Measurements from ENCODE around the gene UBA3.

UBA3 gene

GRCh38 chr3:69120879-69121464 lies 40.8 kb upstream of the UBA3 start:
- Histone ChIP-seq H4K91ac (ENCODE audit: low read length) (no peak overlapping the region), H3K23ac (ENCODE audit: low read length in 2 of 2) (no peak overlapping the region), H3K9me3 (ENCODE audit: control insufficient read depth, low read length) (no peaks in the 10 kb centered on the region), H3K9ac (ENCODE audit: low read length) (no peak overlapping the region), H3K4me1 (ENCODE audit: control insufficient read depth, insufficient read depth, low read depth, low read length) (no peaks in the 10 kb centered on the region), H3K36me3 (ENCODE audit: control insufficient read depth in 1 of 2, insufficient read depth in 2 of 2, low read depth in 1 of 2, low read length in 2 of 2) (no peaks in the 10 kb centered on the region), H2AK5ac (ENCODE audit: low read length, severe bottlenecking) (no peak overlapping the region), H3K4me3 (ENCODE audit: insufficient read depth in 1 of 2, low read depth in 1 of 2, low read length in 2 of 2) (no peak overlapping the region), H3K14ac (ENCODE audit: low read length in 2 of 2) (no peak overlapping the region), H3K4me2 (ENCODE audit: low read length, poor library complexity, severe bottlenecking) (no peak overlapping the region), H3K79me1 (replicated peaks; ENCODE audit: low read length, poor library complexity, severe bottlenecking) (no peaks in the 10 kb centered on the region), H4K8ac (ENCODE audit: low read length) (no peak overlapping the region), H2AFZ (ENCODE audit: low read depth, low read length) (no peak overlapping the region), H3K27me3 (ENCODE audit: control insufficient read depth in 1 of 2, insufficient read depth in 1 of 2, low read length in 2 of 2) (no peaks in the 10 kb centered on the region), H3K27ac (ENCODE audit: low read length, poor library complexity, severe bottlenecking) (no peak overlapping the region), H3K4ac (ENCODE audit: low read depth in 1 of 2, low read length in 2 of 2) (no peak overlapping the region), H3K18ac (ENCODE audit: low read depth in 1 of 2, low read length in 2 of 2) (no peak overlapping the region), H2BK15ac (ENCODE audit: low read depth, poor library complexity, severe bottlenecking) (no peak overlapping the region), H2BK120ac (ENCODE audit: low read depth, low read length) (no peak overlapping the region), H2BK12ac (ENCODE audit: low read length in 2 of 2) (no peak overlapping the region), H2BK5ac (ENCODE audit: low read depth, low read length, poor library complexity, severe bottlenecking) (no peak overlapping the region)
- 0% methylated on average over 1 of the region's 1 CpG for WGBS
- peak; percentile 79 for DNase-seq

GRCh38 chr3:69119681-69120080 lies 39.5 kb upstream of the UBA3 start:
- H4K8ac ChIP-seq (ENCODE audit: low read length): no peak overlapping the region
- no peak overlapping the region for H2BK12ac ChIP-seq (ENCODE audit: low read length in 2 of 2)
- 93% methylated on average over 4 of the region's 5 CpGs for WGBS

GRCh38 chr3:69119138-69119537 lies 39.0 kb upstream of the UBA3 start:
- 97% methylated on average over 6 of the region's 6 CpGs for WGBS
- no peak overlapping the region for H3K4ac ChIP-seq (ENCODE audit: low read depth in 1 of 2, low read length in 2 of 2)
- H2BK12ac ChIP-seq (ENCODE audit: low read length in 2 of 2): no peak overlapping the region
- H3K4me2 ChIP-seq (ENCODE audit: low read length, poor library complexity, severe bottlenecking): no peak overlapping the region
- no peak overlapping the region for H3K27ac ChIP-seq (ENCODE audit: low read length, poor library complexity, severe bottlenecking)
- no peak overlapping the region for H2BK15ac ChIP-seq (ENCODE audit: low read depth, poor library complexity, severe bottlenecking)
- no peaks in the 10 kb centered on the region for H3K9me3 ChIP-seq (ENCODE audit: control insufficient read depth, low read length)
- no peaks in the 10 kb centered on the region for H3K36me3 ChIP-seq (ENCODE audit: control insufficient read depth in 1 of 2, insufficient read depth in 2 of 2, low read depth in 1 of 2, low read length in 2 of 2)
- H2BK5ac ChIP-seq (ENCODE audit: low read depth, low read length, poor library complexity, severe bottlenecking): no peak overlapping the region
- H3K9ac ChIP-seq (ENCODE audit: low read length): no peak overlapping the region
- no peak overlapping the region for H3K4me3 ChIP-seq (ENCODE audit: insufficient read depth in 1 of 2, low read depth in 1 of 2, low read length in 2 of 2)
- H3K27me3 ChIP-seq (ENCODE audit: control insufficient read depth in 1 of 2, insufficient read depth in 1 of 2, low read length in 2 of 2): no peaks in the 10 kb centered on the region
- DNase-seq: no peak
- no peak overlapping the region for H2AK5ac ChIP-seq (ENCODE audit: low read length, severe bottlenecking)
- no peak overlapping the region for H4K8ac ChIP-seq (ENCODE audit: low read length)
- H2BK120ac ChIP-seq (ENCODE audit: low read depth, low read length): no peak overlapping the region
- H3K14ac ChIP-seq (ENCODE audit: low read length in 2 of 2): no peak overlapping the region
- H2AFZ ChIP-seq (ENCODE audit: low read depth, low read length): no peak overlapping the region
- no peaks in the 10 kb centered on the region for H3K4me1 ChIP-seq (ENCODE audit: control insufficient read depth, insufficient read depth, low read depth, low read length)
- H3K23ac ChIP-seq (ENCODE audit: low read length in 2 of 2): no peak overlapping the region
- no peak overlapping the region for H4K91ac ChIP-seq (ENCODE audit: low read length)
- H3K18ac ChIP-seq (ENCODE audit: low read depth in 1 of 2, low read length in 2 of 2): no peak overlapping the region
- H3K79me1 ChIP-seq (replicated peaks; ENCODE audit: low read length, poor library complexity, severe bottlenecking): no peaks in the 10 kb centered on the region

More at GRCh38 chr3:69119681-69120080, 39.5 kb upstream of the UBA3 start:
- Histone ChIP-seq H3K18ac (ENCODE audit: low read depth in 1 of 2, low read length in 2 of 2) (no peak overlapping the region), H3K23ac (ENCODE audit: low read length in 2 of 2) (no peak overlapping the region), H2BK15ac (ENCODE audit: low read depth, poor library complexity, severe bottlenecking) (no peak overlapping the region), H2BK120ac (ENCODE audit: low read depth, low read length) (no peak overlapping the region), H2BK5ac (ENCODE audit: low read depth, low read length, poor library complexity, severe bottlenecking) (no peak overlapping the region), H3K4me1 (ENCODE audit: control insufficient read depth, insufficient read depth, low read depth, low read length) (no peaks in the 10 kb centered on the region), H3K4ac (ENCODE audit: low read depth in 1 of 2, low read length in 2 of 2) (no peak overlapping the region), H3K27ac (ENCODE audit: low read length, poor library complexity, severe bottlenecking) (no peak overlapping the region), H3K9ac (ENCODE audit: low read length) (no peak overlapping the region), H2AFZ (ENCODE audit: low read depth, low read length) (no peak overlapping the region), H3K27me3 (ENCODE audit: control insufficient read depth in 1 of 2, insufficient read depth in 1 of 2, low read length in 2 of 2) (no peaks in the 10 kb centered on the region), H3K79me1 (replicated peaks; ENCODE audit: low read length, poor library complexity, severe bottlenecking) (no peaks in the 10 kb centered on the region), H3K36me3 (ENCODE audit: control insufficient read depth in 1 of 2, insufficient read depth in 2 of 2, low read depth in 1 of 2, low read length in 2 of 2) (no peaks in the 10 kb centered on the region), H3K4me2 (ENCODE audit: low read length, poor library complexity, severe bottlenecking) (no peak overlapping the region), H3K14ac (ENCODE audit: low read length in 2 of 2) (no peak overlapping the region), H2AK5ac (ENCODE audit: low read length, severe bottlenecking) (no peak overlapping the region), H4K91ac (ENCODE audit: low read length) (no peak overlapping the region), H3K4me3 (ENCODE audit: insufficient read depth in 1 of 2, low read depth in 1 of 2, low read length in 2 of 2) (no peak overlapping the region), H3K9me3 (ENCODE audit: control insufficient read depth, low read length) (no peaks in the 10 kb centered on the region)
- no peak for DNase-seq

GRCh38 chr3:69118555-69118954 lies 38.4 kb upstream of the UBA3 start:
- Histone ChIP-seq H3K36me3 (ENCODE audit: control insufficient read depth in 1 of 2, insufficient read depth in 2 of 2, low read depth in 1 of 2, low read length in 2 of 2) (no peaks in the 10 kb centered on the region), H3K27me3 (ENCODE audit: control insufficient read depth in 1 of 2, insufficient read depth in 1 of 2, low read length in 2 of 2) (no peaks in the 10 kb centered on the region), H3K23ac (ENCODE audit: low read length in 2 of 2) (no peak overlapping the region), H2BK5ac (ENCODE audit: low read depth, low read length, poor library complexity, severe bottlenecking) (no peak overlapping the region), H3K79me1 (replicated peaks; ENCODE audit: low read length, poor library complexity, severe bottlenecking) (no peaks in the 10 kb centered on the region), H3K4me1 (ENCODE audit: control insufficient read depth, insufficient read depth, low read depth, low read length) (no peaks in the 10 kb centered on the region), H2AFZ (ENCODE audit: low read depth, low read length) (no peak overlapping the region), H2BK12ac (ENCODE audit: low read length in 2 of 2) (no peak overlapping the region), H3K18ac (ENCODE audit: low read depth in 1 of 2, low read length in 2 of 2) (no peak overlapping the region), H2BK120ac (ENCODE audit: low read depth, low read length) (no peak overlapping the region), H2AK5ac (ENCODE audit: low read length, severe bottlenecking) (no peak overlapping the region), H4K8ac (ENCODE audit: low read length) (no peak overlapping the region), H3K14ac (ENCODE audit: low read length in 2 of 2) (no peak overlapping the region), H3K9me3 (ENCODE audit: control insufficient read depth, low read length) (no peaks in the 10 kb centered on the region), H4K91ac (ENCODE audit: low read length) (no peak overlapping the region), H3K4ac (ENCODE audit: low read depth in 1 of 2, low read length in 2 of 2) (no peak overlapping the region), H3K4me2 (ENCODE audit: low read length, poor library complexity, severe bottlenecking) (no peak overlapping the region), H3K27ac (ENCODE audit: low read length, poor library complexity, severe bottlenecking) (no peak overlapping the region), H2BK15ac (ENCODE audit: low read depth, poor library complexity, severe bottlenecking) (no peak overlapping the region), H3K9ac (ENCODE audit: low read length) (no peak overlapping the region), H3K4me3 (ENCODE audit: insufficient read depth in 1 of 2, low read depth in 1 of 2, low read length in 2 of 2) (no peak overlapping the region)
- no peak for DNase-seq
- 94% methylated on average over 12 of the region's 12 CpGs for WGBS
